ENCODE measurements around the gene CFAP77.

CFAP77 gene

DNA sequence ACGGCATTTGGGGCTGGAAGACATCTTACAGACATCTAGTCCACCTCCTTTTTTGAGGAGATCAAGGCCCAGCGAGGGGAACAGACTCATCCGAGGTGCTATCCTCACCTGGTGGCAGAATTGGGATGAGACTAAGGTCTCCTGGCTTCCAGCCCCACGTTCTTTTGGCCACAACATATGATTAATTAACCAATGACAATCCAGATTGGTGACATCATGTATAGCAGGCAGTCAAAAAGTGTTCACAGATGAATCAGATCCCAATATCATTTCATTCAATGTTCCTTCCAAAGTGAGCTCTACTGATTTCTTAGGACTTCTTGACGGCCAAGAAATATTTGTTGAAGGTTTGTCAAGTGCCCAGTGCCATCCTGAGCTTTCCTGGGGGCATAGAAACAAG lies 3.9 kb downstream of the CFAP77 start:
- in situ Hi-C loops (cut with MboI; ENCODE audit: low sequenced_read_pairs, unreplicated experiment) = loop anchor here (10.0 kb wide), 1 partner anchor 161 kb away; no protein-coding TSS in a partner anchor
- DNase-seq (ENCODE audit: low spot score) = no peak
- no peak for TF ChIP-seq CTCF (IDR thresholded peaks at IDR 0.05; ENCODE audit: borderline replicate concordance, control extremely low read depth, extremely low read depth, insufficient read depth, missing control alignments)

DNA sequence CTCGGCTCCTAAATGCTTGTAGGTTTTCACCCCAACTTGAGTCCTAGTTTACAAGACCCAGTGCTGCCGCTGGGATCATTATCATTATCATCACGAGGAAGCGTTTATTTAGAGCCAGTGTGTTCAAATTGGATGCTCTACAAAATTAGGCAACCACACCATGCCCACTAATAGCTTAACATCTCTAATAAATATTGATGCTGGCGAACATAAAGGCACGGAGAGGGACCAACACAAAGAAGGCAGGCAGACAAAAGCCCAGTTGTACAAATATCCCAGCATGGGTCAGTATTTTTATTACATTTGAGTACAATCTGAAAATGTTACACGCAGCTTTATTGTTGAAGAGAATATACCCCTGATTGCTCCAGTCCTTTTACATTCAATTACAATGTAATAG lies 4.7 kb downstream of the CFAP77 start:
- in situ Hi-C loops (cut with MboI; ENCODE audit: low sequenced_read_pairs, unreplicated experiment) = loop anchor here (10.0 kb wide), 1 partner anchor 160 kb away; no protein-coding TSS in a partner anchor
- TF ChIP-seq CTCF (IDR thresholded peaks at IDR 0.05; ENCODE audit: borderline replicate concordance, control extremely low read depth, extremely low read depth, insufficient read depth, missing control alignments) = no peak
- no peak for DNase-seq (ENCODE audit: low spot score)

- DNase-seq (ENCODE audit: low spot score) = no peak
- in situ Hi-C loops (cut with MboI; ENCODE audit: low sequenced_read_pairs, unreplicated experiment) = loop anchor here (10.0 kb wide), 1 partner anchor 160 kb away; no protein-coding TSS in a partner anchor
- TF ChIP-seq CTCF (IDR thresholded peaks at IDR 0.05; ENCODE audit: borderline replicate concordance, control extremely low read depth, extremely low read depth, insufficient read depth, missing control alignments) = no peak
Measured at GRCh38 chr9:132415181-132415580, 5.2 kb downstream of the CFAP77 start.

DNA sequence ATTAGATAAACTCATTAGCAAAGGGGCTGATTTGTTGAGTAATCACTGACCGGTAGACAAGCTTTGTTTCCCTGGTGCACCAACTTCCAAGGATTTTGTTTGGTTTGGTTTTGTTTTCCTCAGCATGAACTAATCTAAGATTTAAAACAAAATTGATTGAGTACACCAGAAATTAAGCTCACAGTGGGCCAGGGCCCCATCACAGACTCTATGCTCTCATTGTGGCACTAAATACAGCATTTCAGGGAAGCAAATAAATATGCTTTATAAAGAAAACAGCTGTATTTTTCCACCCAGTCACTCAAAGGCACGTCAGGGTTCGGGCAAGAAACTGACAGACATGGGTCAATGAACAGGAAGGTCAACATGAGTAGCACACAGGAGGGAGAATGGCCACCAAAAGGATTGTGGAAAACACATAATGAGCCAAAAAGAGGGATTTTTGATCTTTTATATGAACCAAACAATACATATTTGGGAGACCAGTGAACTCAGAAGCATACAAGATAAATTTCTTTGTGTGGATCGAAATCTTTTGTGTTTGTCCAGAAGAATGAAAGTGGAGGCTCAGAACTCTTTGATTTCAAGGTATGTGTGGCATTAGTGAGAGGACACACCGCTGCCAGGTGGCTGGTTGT lies 8.8 kb downstream of the CFAP77 start:
- in situ Hi-C loops (cut with MboI; ENCODE audit: low sequenced_read_pairs, unreplicated experiment) = loop anchor here (10.0 kb wide), 1 partner anchor 156 kb away; no protein-coding TSS in a partner anchor
- no peak for DNase-seq (ENCODE audit: low spot score)
- TF ChIP-seq CTCF (IDR thresholded peaks at IDR 0.05; ENCODE audit: borderline replicate concordance, control extremely low read depth, extremely low read depth, insufficient read depth, missing control alignments) = no peak

GRCh38 chr9:132422574-132422973 lies 12.6 kb downstream of the CFAP77 start:
- DNase-seq (ENCODE audit: low spot score) = no peak
- no peak for TF ChIP-seq CTCF (IDR thresholded peaks at IDR 0.05; ENCODE audit: borderline replicate concordance, control extremely low read depth, extremely low read depth, insufficient read depth, missing control alignments)
- in situ Hi-C loops (cut with MboI; ENCODE audit: low sequenced_read_pairs, unreplicated experiment) = no loop called here

DNA sequence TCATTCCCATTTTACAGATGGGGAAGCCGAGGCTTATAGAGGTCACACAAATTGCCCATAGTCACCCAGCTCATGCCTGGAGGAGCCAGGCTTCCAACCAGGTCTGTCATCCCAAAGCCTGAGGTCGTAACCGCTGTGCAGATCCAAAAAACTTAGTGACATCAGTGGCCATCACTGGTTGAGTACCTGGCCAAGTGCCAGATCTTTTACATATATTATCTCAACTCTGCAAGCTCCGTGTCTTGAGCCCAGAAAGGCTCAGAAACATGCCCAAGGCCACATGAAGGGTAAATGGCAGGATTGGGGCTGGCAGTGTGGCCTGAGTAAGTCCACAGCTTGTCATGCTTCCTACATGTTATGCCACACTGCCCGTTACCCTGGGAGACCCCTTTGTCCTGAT lies 13.5 kb downstream of the CFAP77 start:
- in situ Hi-C loops (cut with MboI; ENCODE audit: low sequenced_read_pairs, unreplicated experiment) = no loop called here
- no peak for TF ChIP-seq CTCF (IDR thresholded peaks at IDR 0.05; ENCODE audit: borderline replicate concordance, control extremely low read depth, extremely low read depth, insufficient read depth, missing control alignments)
- no peak for DNase-seq (ENCODE audit: low spot score)
